ENCODE data around the gene FAM151A.

Gene FAM151A

DNA sequence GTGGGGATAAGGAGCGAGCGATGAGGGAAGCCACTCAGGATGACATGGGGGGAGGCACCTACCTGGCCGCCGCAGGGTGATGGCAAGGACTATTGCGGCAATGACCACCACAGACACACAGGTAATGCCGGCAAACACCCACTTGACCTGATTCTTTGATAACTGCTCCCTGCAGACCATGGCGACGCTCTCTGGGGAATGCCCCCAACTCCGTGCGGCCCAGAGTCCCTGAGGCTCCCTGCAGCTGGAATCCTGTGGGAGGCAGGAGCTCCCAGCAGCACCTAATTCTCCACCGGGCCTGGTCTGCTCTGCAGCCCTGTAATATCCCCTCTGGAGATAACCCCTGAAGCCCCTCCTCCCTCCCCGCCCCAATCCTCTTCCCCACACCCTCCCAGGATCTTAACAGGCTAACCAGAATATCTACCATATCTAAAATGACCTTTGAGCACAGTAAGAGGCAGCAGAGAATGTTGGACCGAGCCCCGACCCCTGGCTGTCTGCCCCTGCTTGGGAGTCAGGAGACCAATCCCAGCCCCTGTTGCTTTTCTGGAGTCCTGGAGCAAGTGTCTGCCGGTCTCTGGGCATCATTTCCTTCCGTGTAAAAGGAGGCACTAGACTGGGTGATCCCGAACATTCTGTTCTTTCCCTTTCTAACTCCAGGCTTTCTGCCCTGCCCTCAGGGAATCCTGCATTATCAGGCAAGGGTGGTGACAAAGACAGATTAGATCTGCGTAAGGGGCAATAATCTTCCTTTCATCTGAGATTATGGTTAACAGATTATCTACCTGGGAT, at the start of gene FAM151A:
FAM151A (minus strand) TSS at position 310 of the 792 bp plus-strand sequence; CDS start at position 180, 130 bp downstream.
- no peak within 1 kb of the TSS for H3K4me3 ChIP-seq (ENCODE audit: low read depth, low read length)
- TF ChIP-seq, protein P1, sequence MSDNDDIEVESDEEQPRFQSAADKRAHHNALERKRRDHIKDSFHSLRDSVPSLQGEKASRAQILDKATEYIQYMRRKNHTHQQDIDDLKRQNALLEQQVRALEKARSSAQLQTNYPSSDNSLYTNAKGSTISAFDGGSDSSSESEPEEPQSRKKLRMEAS (IDR thresholded peaks at IDR 0.05; ENCODE audit: low read depth, low read length): no peak
- TF ChIP-seq POLR2A (IDR thresholded peaks at IDR 0.05; ENCODE audit: extremely low read depth, insufficient read length): no peak
- TF ChIP-seq MYC (IDR thresholded peaks at IDR 0.05; ENCODE audit: low read depth, low read length): no peak
- TF ChIP-seq, protein P2, sequence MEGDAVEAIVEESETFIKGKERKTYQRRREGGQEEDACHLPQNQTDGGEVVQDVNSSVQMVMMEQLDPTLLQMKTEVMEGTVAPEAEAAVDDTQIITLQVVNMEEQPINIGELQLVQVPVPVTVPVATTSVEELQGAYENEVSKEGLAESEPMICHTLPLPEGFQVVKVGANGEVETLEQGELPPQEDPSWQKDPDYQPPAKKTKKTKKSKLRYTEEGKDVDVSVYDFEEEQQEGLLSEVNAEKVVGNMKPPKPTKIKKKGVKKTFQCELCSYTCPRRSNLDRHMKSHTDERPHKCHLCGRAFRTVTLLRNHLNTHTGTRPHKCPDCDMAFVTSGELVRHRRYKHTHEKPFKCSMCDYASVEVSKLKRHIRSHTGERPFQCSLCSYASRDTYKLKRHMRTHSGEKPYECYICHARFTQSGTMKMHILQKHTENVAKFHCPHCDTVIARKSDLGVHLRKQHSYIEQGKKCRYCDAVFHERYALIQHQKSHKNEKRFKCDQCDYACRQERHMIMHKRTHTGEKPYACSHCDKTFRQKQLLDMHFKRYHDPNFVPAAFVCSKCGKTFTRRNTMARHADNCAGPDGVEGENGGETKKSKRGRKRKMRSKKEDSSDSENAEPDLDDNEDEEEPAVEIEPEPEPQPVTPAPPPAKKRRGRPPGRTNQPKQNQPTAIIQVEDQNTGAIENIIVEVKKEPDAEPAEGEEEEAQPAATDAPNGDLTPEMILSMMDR (IDR thresholded peaks at IDR 0.05; ENCODE audit: low read depth, low read length): no peak
- no peak for DNase-seq (ENCODE audit: low read depth)

DNA sequence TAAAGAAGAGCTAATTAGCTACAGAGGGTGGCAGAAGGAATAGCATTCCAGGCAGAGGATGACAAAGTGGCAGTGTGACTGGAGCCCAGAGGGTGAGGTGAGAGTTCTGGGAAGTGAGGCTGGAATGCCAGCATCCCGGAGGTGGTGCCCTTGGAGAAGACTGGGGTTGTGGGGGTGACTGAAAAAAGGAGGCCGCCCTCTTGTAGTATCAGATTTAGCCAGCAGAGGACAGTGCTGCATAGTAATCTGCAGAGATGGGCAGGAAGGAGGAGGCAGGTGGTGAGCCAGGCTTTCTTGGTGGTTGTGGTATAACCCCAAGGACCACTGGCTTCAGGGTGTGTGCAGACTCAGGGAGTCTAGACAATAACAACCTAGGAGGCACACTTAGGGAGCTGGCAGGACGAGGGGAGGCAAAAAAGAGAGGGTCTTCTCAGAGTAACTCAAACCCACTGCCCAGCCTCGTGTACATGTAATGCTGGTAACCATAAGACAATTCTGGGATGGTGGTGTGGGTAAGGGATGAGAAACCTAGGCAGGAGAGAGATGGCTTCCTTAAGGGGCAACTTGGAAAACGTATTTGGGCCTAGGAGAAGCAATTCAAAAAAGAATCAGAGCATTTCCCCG, 48.8 kb upstream of the FAM151A start:
- TF ChIP-seq MYC (IDR thresholded peaks at IDR 0.05; ENCODE audit: low read depth, low read length) (0 out of 2 replicates have a peak, but pooled peaks have one; percentile 15), POLR2A (IDR thresholded peaks at IDR 0.05; ENCODE audit: extremely low read depth, insufficient read length) (no peak)
- TF ChIP-seq, protein P1 (IDR thresholded peaks at IDR 0.05; ENCODE audit: low read depth, low read length): peak; percentile 31; the same call in 1 of the 2 replicates
- TF ChIP-seq, protein P2 (IDR thresholded peaks at IDR 0.05; ENCODE audit: low read depth, low read length): peak; percentile 76
- DNase-seq (ENCODE audit: low read depth): peak; percentile 69
- no peak overlapping the region for H3K4me3 ChIP-seq (ENCODE audit: low read depth, low read length)

- no peak overlapping the region for H3K4me3 ChIP-seq (ENCODE audit: low read depth, low read length)
- DNase-seq (ENCODE audit: low read depth): peak; percentile 17
- TF ChIP-seq MYC (IDR thresholded peaks at IDR 0.05; ENCODE audit: low read depth, low read length): no peak
- TF ChIP-seq, protein P2 (IDR thresholded peaks at IDR 0.05; ENCODE audit: low read depth, low read length): peak; percentile 8
Measured at GRCh38 chr1:54668567-54668966, 45.2 kb upstream of the FAM151A start.

- DNase-seq (ENCODE audit: low read depth): no peak
- no peak overlapping the region for H3K4me3 ChIP-seq (ENCODE audit: low read depth, low read length)
- no peak for TF ChIP-seq POLR2A (IDR thresholded peaks at IDR 0.05; ENCODE audit: extremely low read depth, insufficient read length)
Measured at GRCh38 chr1:54667797-54668196, 44.5 kb upstream of the FAM151A start.

GRCh38 chr1:54666333-54666732, 43.0 kb upstream of the FAM151A start:
- DNase-seq (ENCODE audit: low read depth): peak; percentile 22
- no peak for TF ChIP-seq MYC (IDR thresholded peaks at IDR 0.05; ENCODE audit: low read depth, low read length)
- TF ChIP-seq, protein P2 (IDR thresholded peaks at IDR 0.05; ENCODE audit: low read depth, low read length): no peak
- TF ChIP-seq, protein P1 (IDR thresholded peaks at IDR 0.05; ENCODE audit: low read depth, low read length): no peak
- TF ChIP-seq POLR2A (IDR thresholded peaks at IDR 0.05; ENCODE audit: extremely low read depth, insufficient read length): no peak
- H3K4me3 ChIP-seq (ENCODE audit: low read depth, low read length): no peak overlapping the region

GRCh38 chr1:54665852-54666251, 42.5 kb upstream of the FAM151A start:
- TF ChIP-seq MYC (IDR thresholded peaks at IDR 0.05; ENCODE audit: low read depth, low read length): no peak
- TF ChIP-seq, protein P1 (IDR thresholded peaks at IDR 0.05; ENCODE audit: low read depth, low read length): no peak
- TF ChIP-seq POLR2A (IDR thresholded peaks at IDR 0.05; ENCODE audit: extremely low read depth, insufficient read length): no peak
- no peak overlapping the region for H3K4me3 ChIP-seq (ENCODE audit: low read depth, low read length)

More at GRCh38 chr1:54665852-54666251, 42.5 kb upstream of the FAM151A start:
- no peak for DNase-seq (ENCODE audit: low read depth)
